H1 (cell line): ENCODE measurements around the gene SSUH2. TPM values are rescaled to one million over a fixed set of nuclear protein-coding genes. Genes with fewer than 3 reads are reported as not detected.
A peak's percentile ranks its signal among the peaks of the same experiment; 100 is the strongest.

Experiments used
- CTCF ChIA-PET: fragments of 300-600 bp; sonication (Branson Sonifier 250); formaldehyde crosslinking; loops from one replicate; lab custom pipeline; 2021; ENCODE audit not compliant: partially characterized antibody; lab: Charles Lee
- POLR2A ChIA-PET: fragments of 300-600 bp; sonication (Branson Sonifier 250); formaldehyde crosslinking; loops from one replicate; lab custom pipeline; 2021; ENCODE audit warnings: inconsistent platforms; ENCODE audit not compliant: partially characterized antibody; lab: Charles Lee
- DNase-seq, 2 experiments: peaks; one replicate each; pipeline versions ENCODE4 v3.0.0 to v3.0.0-alpha.2; 2010 to 2022; ENCODE audit warnings: low spot score in 2 of 2, low read depth in 1 of 2, mixed read lengths in 1 of 2
- FAIRE-seq: peaks from 2 replicates; lab custom pipeline; 2011; peaks lifted over from hg19 to GRCh38; lab: Jason Lieb, UNC
- H2AFZ ChIP-seq: 2 replicates; pipeline ENCODE4 v1.8.1; 2012; ENCODE audit warnings: low read length, inconsistent platforms
- H2AK5ac ChIP-seq: 2 replicates; pipeline ENCODE4 v1.6.1; 2013; ENCODE audit warnings: low read depth, low read length
- H2BK120ac ChIP-seq: replicated peaks from 2 replicates; pipeline ENCODE3; 2013; ENCODE audit warnings: low read depth, low read length, inconsistent platforms
- H2BK12ac ChIP-seq: 2 replicates; pipeline ENCODE4 v1.6.1; 2013; ENCODE audit warnings: low read depth, low read length
- H2BK15ac ChIP-seq: 2 replicates; pipeline ENCODE4 v1.6.1; 2013; ENCODE audit warnings: low read length
- H2BK20ac ChIP-seq: 2 replicates; pipeline ENCODE4 v1.6.1; 2013; ENCODE audit warnings: low read length
- H2BK5ac ChIP-seq: 2 replicates; pipeline ENCODE4 v1.6.1; 2013; ENCODE audit warnings: low read depth, low read length
- H3K14ac ChIP-seq: 2 replicates; pipeline ENCODE4 v1.6.1; 2013; ENCODE audit warnings: inconsistent platforms; ENCODE audit not compliant: insufficient read length
- H3K18ac ChIP-seq: 2 replicates; pipeline ENCODE4 v1.6.1; 2013; ENCODE audit warnings: low read length; ENCODE audit errors: extremely low read depth
- H3K23ac ChIP-seq: 2 replicates; pipeline ENCODE4 v1.6.1; 2013; ENCODE audit warnings: inconsistent platforms; ENCODE audit not compliant: insufficient read length
- H3K23me2 ChIP-seq: 2 replicates; pipeline ENCODE4 v1.6.1; 2013; ENCODE audit warnings: low read depth, low read length
- H3K27ac ChIP-seq: 2 replicates; pipeline ENCODE4 v1.6.1; 2011; ENCODE audit warnings: low read depth, low read length, inconsistent platforms
- H3K27me3 ChIP-seq, 4 experiments: replicated peaks in 1 of 4; 1 replicate in 1 of 4; 2 replicates in 3 of 4; pipeline versions ENCODE4 v1.6.1 to v1.8.1; 2011 to 2013; ENCODE audit warnings: low read length in 3 of 4, mild to moderate bottlenecking in 3 of 4, inconsistent platforms in 2 of 4, mixed read lengths in 2 of 4, moderate library complexity in 1 of 4; ENCODE audit not compliant: control insufficient read depth in 3 of 4, insufficient read depth in 3 of 4; ENCODE audit errors: extremely low read depth in 1 of 4
- H3K36me3 ChIP-seq, 4 experiments: 2 replicates each; pipeline versions ENCODE4 v1.6.1 to v1.8.1; 2011 to 2013; ENCODE audit warnings: mild to moderate bottlenecking in 4 of 4, low read length in 3 of 4, moderate library complexity in 2 of 4, control low read depth in 1 of 4, inconsistent platforms in 1 of 4; ENCODE audit not compliant: insufficient read depth in 4 of 4, control insufficient read depth in 2 of 4
- H3K4ac ChIP-seq: replicated peaks from 2 replicates; pipeline ENCODE3; 2013; ENCODE audit warnings: low read length, low read depth, mixed read lengths, inconsistent platforms; ENCODE audit not compliant: insufficient read length
- H3K4me1 ChIP-seq, 4 experiments: replicated peaks in 1 of 4; 1 replicate in 1 of 4; 2 replicates in 3 of 4; pipeline versions ENCODE4 v1.6.1 to v1.8.1; 2011 to 2013; ENCODE audit warnings: low read length in 3 of 4, inconsistent platforms in 2 of 4, mixed read lengths in 1 of 4; ENCODE audit not compliant: insufficient read depth in 4 of 4, control insufficient read depth in 3 of 4
- H3K4me2 ChIP-seq, 2 experiments: 2 replicates each; pipeline versions ENCODE4 v1.6.1 to v1.8.1; 2011 to 2013; ENCODE audit warnings: low read depth in 2 of 2, low read length in 2 of 2, control low read depth in 1 of 2, inconsistent platforms in 1 of 2, mild to moderate bottlenecking in 1 of 2; ENCODE audit not compliant: insufficient read depth in 1 of 2
- H3K4me3 ChIP-seq, 4 experiments: fragments of 200-600, 300-600 bp in 1 of 4; sonication (generic), shearing (Covaris generic), sonication (Bioruptor Twin) in 1 of 4; 2 replicates each; pipeline versions ENCODE4 v1.5.1 to v1.8.1; 2011 to 2016; ENCODE audit warnings: low read length in 4 of 4, low read depth in 3 of 4, control low read depth in 2 of 4, inconsistent platforms in 2 of 4, mild to moderate bottlenecking in 2 of 4, mixed read lengths in 1 of 4, moderate library complexity in 1 of 4; ENCODE audit not compliant: insufficient read depth in 2 of 4; ENCODE audit errors: extremely low read depth in 1 of 4
- H3K56ac ChIP-seq: replicated peaks from 2 replicates; pipeline ENCODE3; 2013; ENCODE audit warnings: low read depth, mild to moderate bottlenecking, mixed read lengths, low read length, inconsistent platforms; ENCODE audit not compliant: insufficient read length
- H3K79me1 ChIP-seq: 2 replicates; pipeline ENCODE4 v1.6.1; 2013; ENCODE audit warnings: low read depth, low read length, control low read depth
- H3K79me2 ChIP-seq, 2 experiments: 2 replicates each; pipeline versions ENCODE4 v1.6.1 to v1.8.1; 2012 to 2013; ENCODE audit warnings: low read length in 2 of 2, mild to moderate bottlenecking in 2 of 2, inconsistent platforms in 1 of 2; ENCODE audit not compliant: insufficient read depth in 2 of 2, control insufficient read depth in 1 of 2
- H3K9ac ChIP-seq, 4 experiments: replicated peaks in 1 of 4; 1 replicate in 1 of 4; 2 replicates in 3 of 4; pipeline versions ENCODE4 v1.6.1 to v1.8.1; 2011 to 2013; ENCODE audit warnings: low read depth in 3 of 4, low read length in 3 of 4, control low read depth in 2 of 4, mild to moderate bottlenecking in 2 of 4, moderate library complexity in 2 of 4, inconsistent platforms in 1 of 4; ENCODE audit errors: extremely low read depth in 1 of 4
- H3K9me3 ChIP-seq, 2 experiments: 2 replicates each; pipeline versions ENCODE4 v1.6.1 to v1.8.1; 2012 to 2013; ENCODE audit warnings: mild to moderate bottlenecking in 2 of 2, moderate library complexity in 2 of 2, control low read depth in 1 of 2, inconsistent platforms in 1 of 2, low read depth in 1 of 2, low read length in 1 of 2, mixed read lengths in 1 of 2; ENCODE audit not compliant: insufficient read depth in 2 of 2
- H4K20me1 ChIP-seq, 2 experiments: replicated peaks in 1 of 2; 2 replicates each; pipeline versions ENCODE3 to v1.8.1; 2011 to 2013; ENCODE audit warnings: inconsistent platforms in 2 of 2, low read length in 2 of 2, mild to moderate bottlenecking in 1 of 2; ENCODE audit not compliant: insufficient read depth in 2 of 2, control insufficient read depth in 1 of 2
- H4K5ac ChIP-seq: 2 replicates; pipeline ENCODE4 v1.6.1; 2013; ENCODE audit warnings: low read length, low read depth, mixed read lengths, inconsistent platforms; ENCODE audit not compliant: insufficient read length
- H4K8ac ChIP-seq: 2 replicates; pipeline ENCODE4 v1.8.0; 2013; ENCODE audit warnings: mild to moderate bottlenecking, moderate library complexity, low read length, inconsistent platforms; ENCODE audit not compliant: insufficient read depth; ENCODE audit errors: extremely low read depth
- H4K91ac ChIP-seq: replicated peaks from 2 replicates; pipeline ENCODE3; 2013; ENCODE audit warnings: low read length, mixed read lengths, inconsistent platforms; ENCODE audit not compliant: insufficient read length
- BCL11A ChIP-seq, 2 experiments: IDR thresholded peaks; one replicate each; pipeline ENCODE4 v1.6.1; 2011; ENCODE audit warnings: low read depth in 2 of 2, low read length in 2 of 2, mild to moderate bottlenecking in 2 of 2
- EP300 ChIP-seq, 2 experiments: IDR thresholded peaks; 1 replicate in 1 of 2; 2 replicates in 1 of 2; pipeline ENCODE4 v1.6.1; 2011 to 2012; ENCODE audit warnings: low read depth in 2 of 2, low read length in 2 of 2, mild to moderate bottlenecking in 2 of 2, borderline replicate concordance in 1 of 2, inconsistent platforms in 1 of 2, moderate library complexity in 1 of 2
- FOSL1 ChIP-seq: IDR thresholded peaks from 2 replicates; pipeline ENCODE4 v1.6.1; 2011; ENCODE audit warnings: mild to moderate bottlenecking, low read depth, low read length, moderate library complexity; ENCODE audit not compliant: insufficient read depth
- HDAC2 ChIP-seq, 2 experiments: fragments of 300-600 bp in 1 of 2; sonication (generic) in 1 of 2; IDR thresholded peaks; 2 replicates each; pipeline ENCODE4 v1.6.1; 2011 to 2012; ENCODE audit warnings: low read depth in 2 of 2, low read length in 2 of 2, mild to moderate bottlenecking in 2 of 2, moderate library complexity in 2 of 2, borderline replicate concordance in 1 of 2, inconsistent platforms in 1 of 2
- POLR2AphosphoS5 ChIP-seq: IDR thresholded peaks from 2 replicates; pipeline ENCODE4 v1.6.1; 2011; ENCODE audit warnings: low read depth, low read length
- RAD21 ChIP-seq, 2 experiments: IDR thresholded peaks in 1 of 2; conservative IDR thresholded peaks in 1 of 2; 2 replicates each; pipeline ENCODE4 v1.6.1; 2011; ENCODE audit warnings: low read depth in 2 of 2, low read length in 2 of 2, improper control_type of control experiment in 1 of 2, inconsistent platforms in 1 of 2, mild to moderate bottlenecking in 1 of 2, moderate library complexity in 1 of 2
- SIN3A ChIP-seq, 2 experiments: IDR thresholded peaks in 1 of 2; conservative IDR thresholded peaks in 1 of 2; 2 replicates each; pipeline ENCODE4 v1.6.1; 2011 to 2012; ENCODE audit warnings: low read length in 2 of 2, improper control_type of control experiment in 1 of 2, low read depth in 1 of 2, mild to moderate bottlenecking in 1 of 2
- SIRT6 ChIP-seq: IDR thresholded peaks from one replicate; pipeline ENCODE4 v1.7.1; 2012; ENCODE audit warnings: low read length, inconsistent platforms
- WGBS, 2 experiments: shearing (Covaris generic) in 1 of 2; methylation state at CpG; one replicate each; pipeline versions ENCODE4 v1.1.6 to v1.1.7; 2013 to 2015; ENCODE audit warnings: low lambda C conversion rate in 2 of 2, mixed read lengths in 2 of 2, inconsistent platforms in 1 of 2, low coverage in 1 of 2, missing lambda C conversion rate in 1 of 2; ENCODE audit not compliant: insufficient replicate concordance in 2 of 2, insufficient coverage in 1 of 2, insufficient read length in 1 of 2; ENCODE audit errors: extremely low coverage in 1 of 2, missing lambda C conversion rate in 1 of 2; 5-methylcytosine and 5-hydroxymethylcytosine counted together
- polyA plus RNA-seq, 7 experiments: library from polyadenylated mRNA; depleted of rRNA in 3 of 7; stranded (reverse) in 5 of 7; unstranded in 2 of 7; fragments of >200 nt in 5 of 7; fragments of 200-250 nt in 2 of 7; gene quantifications; 1 replicate in 5 of 7; 2 replicates in 1 of 7; 4 replicates in 1 of 7; pipeline versions ENCODE4 v1.2.1 to v1.2.3, GENCODE V29; 2011 to 2013; ENCODE audit warnings: missing spikeins in 2 of 7, mixed read lengths in 2 of 7
- total RNA-seq: library from RNA; stranded (reverse); fragmentation: NEBNext Ultra II Directional; extraction: Animal tissue kit (Norgen Biotek cat#: 25700); gene quantifications from 2 replicates; pipeline ENCODE4 v1.2.1, GENCODE V29; 2021

SSUH2 gene
- total and polyA plus RNA-seq, 2 of the 8 experiments (the other 6 are each of a cell fraction or from before 2014, with no cell fraction given), result 0.62 to 0.69 TPM

DNA sequence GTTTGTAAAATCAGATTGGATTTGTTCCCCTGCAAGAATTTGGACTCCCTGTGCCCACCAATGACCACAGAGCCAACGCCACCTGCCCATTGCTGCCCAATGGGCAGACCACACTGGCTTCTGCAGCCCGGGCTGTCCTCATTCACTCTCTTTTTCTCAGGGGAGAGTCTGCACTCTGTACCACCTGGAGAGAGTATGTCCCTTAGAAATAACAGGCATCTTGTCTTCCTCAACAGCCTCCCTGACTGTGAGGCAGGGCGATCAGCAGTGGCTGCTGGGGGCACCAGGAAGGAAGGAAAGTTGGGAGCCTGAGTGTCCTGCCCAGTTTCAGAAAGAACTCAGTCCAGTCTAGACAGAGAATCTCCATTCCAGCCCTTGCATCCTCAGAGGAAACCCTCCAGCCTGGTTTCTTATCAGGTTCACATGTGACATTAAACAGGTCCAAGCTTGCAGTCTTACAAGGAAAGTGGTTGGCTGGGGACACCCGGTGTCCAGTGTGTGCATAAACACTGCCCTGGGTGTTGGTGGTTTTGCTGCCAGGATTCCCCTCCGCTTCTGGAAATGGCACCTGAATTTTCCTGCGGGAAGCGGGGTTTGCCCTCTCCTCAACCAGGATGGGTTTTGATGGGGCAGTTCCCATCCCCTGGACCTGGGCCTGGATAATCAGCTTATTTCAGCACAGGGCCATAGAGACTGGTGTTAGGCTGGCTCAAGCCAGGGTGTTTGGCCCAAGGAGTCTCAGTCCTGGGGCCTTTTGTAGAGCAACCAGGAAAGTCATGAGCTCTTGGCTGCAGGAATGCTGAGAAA is 37.2 kb downstream of the SSUH2 start:
- H4K20me1 ChIP-seq, result no peaks in the 10 kb centered on the region
- no peak overlapping the region for H3K4me2 ChIP-seq
- no peak overlapping the region; the same call in 1 of the 2 replicates for H3K18ac ChIP-seq
- H3K23me2 ChIP-seq, result no peaks in the 10 kb centered on the region
- H4K91ac ChIP-seq, result no peak overlapping the region
- H3K36me3 ChIP-seq, result no peaks in the 10 kb centered on the region
- no peaks in the 10 kb centered on the region; a peak in 1 of 7 replicates for H3K27me3 ChIP-seq
- H3K4me3 ChIP-seq, result no peak overlapping the region
- H3K56ac ChIP-seq, result no peak overlapping the region
- H2BK5ac ChIP-seq, result no peak overlapping the region
- no peak overlapping the region; the same call in 1 of the 2 replicates for H2BK20ac ChIP-seq
- ChIA-PET POLR2A (no interaction called here), CTCF (interaction anchor here (0.6 to 4.2 kb wide), 18 partner anchors 10 to 1813 kb away, joined by 3 to 24 read pairs (median 3); no protein-coding TSS in a partner anchor)
- H3K27ac ChIP-seq, result no peak overlapping the region
- 0 out of 4 replicates have a peak, but pooled peaks cover 0 to 3% of the 10 kb centered on the region in 2 experiments for H3K9me3 ChIP-seq
- FAIRE-seq, result no peak
- H3K4ac ChIP-seq, result no peak overlapping the region
- H2AFZ ChIP-seq, result no peak overlapping the region
- peak in 1 of 2 experiments; percentile 50 for DNase-seq
- H4K8ac ChIP-seq, result no peak overlapping the region
- H4K5ac ChIP-seq, result no peak overlapping the region
- no peak overlapping the region for H2BK15ac ChIP-seq
- 93% methylated on average over 7 of the region's 7 CpGs; no CpG with 5 or more reads in 1 of the 2 experiments for WGBS, 2 experiments
- H2BK12ac ChIP-seq, result peak overlapping the region; percentile 17; the same call in 1 of the 2 replicates
- H2BK120ac ChIP-seq, result no peak overlapping the region
- peaks cover 0 to 2% (median 1%) of the 10 kb centered on the region in 4 experiments; a peak in 2 of 7 replicates for H3K4me1 ChIP-seq
- H3K9ac ChIP-seq, result no peak overlapping the region; a peak in 1 of 7 replicates
- no peaks in the 10 kb centered on the region for H3K79me2 ChIP-seq
- no peaks in the 10 kb centered on the region for H3K79me1 ChIP-seq
- H3K23ac ChIP-seq, result no peak overlapping the region
- no peak overlapping the region for H2AK5ac ChIP-seq
- no peak overlapping the region for H3K14ac ChIP-seq
- peak; percentile 84 to 88 for TF ChIP-seq RAD21 (IDR thresholded peaks at IDR 0.05 in 1 of 2, conservative IDR thresholded peaks at IDR 0.05 in 1 of 2; ENCODE audit: low read depth in 2 of 2, low read length in 2 of 2)
- TF ChIP-seq EP300 (IDR thresholded peaks at IDR 0.05; ENCODE audit: borderline replicate concordance in 1 of 2, low read depth in 2 of 2, low read length in 2 of 2), result no peak
- TF ChIP-seq SIN3A (conservative IDR thresholded peaks at IDR 0.05 in 1 of 2, IDR thresholded peaks at IDR 0.05 in 1 of 2; ENCODE audit: low read depth in 1 of 2, low read length in 2 of 2), result no peak
- no peak for TF ChIP-seq POLR2AphosphoS5
- no peak for TF ChIP-seq SIRT6
- no peak for TF ChIP-seq BCL11A (IDR thresholded peaks at IDR 0.05; ENCODE audit: low read depth in 2 of 2, low read length in 2 of 2)
- no peak for TF ChIP-seq FOSL1
- no peak for TF ChIP-seq HDAC2 (IDR thresholded peaks at IDR 0.05; ENCODE audit: borderline replicate concordance in 1 of 2, low read depth in 2 of 2, low read length in 2 of 2)
